NCI-H2107 treated with DMSO at 0.1 percent for 48 hours (cell line): ENCODE results near the gene ALDH3B1.

Source experiments
- DNase-seq: peaks from one replicate; lab custom pipeline; 2025; ENCODE audit not compliant: unreplicated experiment; lab: John Stamatoyannopoulos, UW

ALDH3B1 gene

DNA sequence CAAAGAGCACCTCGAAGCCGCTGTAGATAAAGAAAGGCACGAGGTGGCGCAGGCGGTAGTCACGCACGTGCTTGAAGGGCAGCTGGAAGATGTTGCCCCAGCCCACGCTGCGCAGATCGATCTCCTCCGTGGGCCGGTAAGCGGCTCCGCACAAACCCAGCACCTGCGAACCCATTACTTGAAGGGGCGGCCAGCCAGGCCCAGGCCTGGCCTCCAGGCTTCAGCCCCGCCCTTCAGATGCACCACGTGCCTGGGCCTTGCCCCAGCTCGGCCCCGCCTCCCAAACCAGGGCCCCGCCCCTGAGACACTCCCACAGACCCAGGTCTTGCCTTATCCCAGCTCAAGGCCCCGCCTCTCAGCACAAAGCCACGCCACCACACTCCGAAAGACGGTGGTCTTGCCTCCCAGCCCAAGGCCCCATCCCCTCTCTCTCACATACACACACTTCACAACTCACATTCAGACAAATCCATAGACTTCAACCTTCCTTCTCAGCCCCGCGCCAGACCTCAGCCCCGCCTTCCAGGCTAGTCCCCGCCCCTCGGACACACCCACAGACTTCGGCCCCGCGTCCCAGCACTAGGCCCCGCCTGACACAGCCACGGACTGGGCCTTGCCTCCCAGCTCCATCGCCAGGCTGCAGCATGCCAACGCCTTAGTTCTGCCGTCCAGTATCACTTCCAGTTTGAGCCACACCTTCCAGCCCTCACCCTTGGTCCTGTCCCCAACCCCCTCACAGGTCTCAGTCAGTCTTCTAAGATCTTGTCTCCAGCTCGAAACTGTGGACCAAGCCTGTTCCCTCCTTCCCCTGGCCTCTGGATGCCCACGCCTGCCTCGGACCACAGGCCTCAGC is 13.3 kb upstream of the ALDH3B1 start:
- DNase-seq: no peak

DNA sequence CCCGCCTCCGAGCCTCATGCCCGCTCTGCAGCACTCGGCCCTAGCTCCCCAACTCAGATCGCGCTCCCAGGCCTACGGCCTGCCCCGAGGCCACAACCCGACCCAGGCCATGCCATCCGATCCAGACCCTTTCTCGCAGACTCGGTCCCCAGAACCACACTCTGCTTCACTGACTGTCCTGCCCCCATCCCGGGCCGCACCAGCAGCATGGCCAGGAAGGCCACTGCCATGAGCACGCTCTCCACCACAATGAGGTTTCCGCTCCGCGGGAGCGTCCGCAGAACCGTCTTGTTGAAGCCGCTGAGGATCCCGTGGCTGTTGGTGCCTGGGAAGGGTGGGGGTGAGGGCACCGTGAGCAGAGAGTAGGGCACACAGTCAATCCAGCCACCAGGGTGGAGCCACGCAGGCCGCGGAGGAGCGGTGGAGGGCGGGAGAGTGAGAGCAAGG is 12.6 kb upstream of the ALDH3B1 start:
- no peak for DNase-seq

DNA sequence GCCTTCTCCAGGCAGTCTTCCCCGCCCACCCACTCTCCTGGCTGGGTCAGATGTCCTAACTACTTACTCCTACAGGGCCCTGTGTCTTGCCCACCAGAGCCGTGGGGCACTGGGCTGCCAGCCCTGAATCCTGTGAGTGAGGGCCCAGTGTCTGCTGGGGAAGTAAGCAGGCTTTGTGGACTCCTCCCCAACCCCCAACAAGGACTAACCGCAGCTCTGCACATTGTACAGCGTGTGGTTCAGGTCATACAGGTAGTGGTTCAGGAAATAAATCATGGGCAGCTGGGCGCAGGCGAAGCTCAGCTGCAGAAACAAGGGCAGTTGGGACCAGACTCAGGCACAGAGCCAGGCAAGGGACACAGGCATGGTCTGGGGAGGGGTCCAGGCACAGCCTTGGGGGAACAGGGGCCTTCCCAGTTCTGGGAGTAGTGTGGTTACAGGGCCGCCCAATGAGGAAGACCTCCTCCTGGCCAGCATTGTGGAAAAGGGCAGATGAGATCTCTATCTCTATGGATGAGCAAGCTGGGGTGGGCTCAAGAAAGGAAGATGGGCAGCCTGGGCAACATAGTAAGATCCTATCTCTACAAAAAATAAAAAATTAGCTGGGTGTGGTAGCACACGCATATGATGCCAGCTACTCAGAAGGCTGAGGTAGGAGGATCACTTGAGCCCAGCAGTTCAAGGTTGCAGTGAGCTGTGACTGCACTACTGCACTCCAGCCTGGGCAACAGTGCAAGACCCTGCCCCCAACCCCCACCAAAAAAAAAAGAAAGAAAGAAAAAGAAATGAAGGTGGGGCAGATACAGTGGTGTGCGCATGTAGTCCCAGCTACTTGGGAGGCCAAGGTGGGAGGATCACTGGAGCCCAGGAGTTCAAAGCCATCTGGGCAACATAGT is 11.7 kb upstream of the ALDH3B1 start:
- DNase-seq: no peak

DNA sequence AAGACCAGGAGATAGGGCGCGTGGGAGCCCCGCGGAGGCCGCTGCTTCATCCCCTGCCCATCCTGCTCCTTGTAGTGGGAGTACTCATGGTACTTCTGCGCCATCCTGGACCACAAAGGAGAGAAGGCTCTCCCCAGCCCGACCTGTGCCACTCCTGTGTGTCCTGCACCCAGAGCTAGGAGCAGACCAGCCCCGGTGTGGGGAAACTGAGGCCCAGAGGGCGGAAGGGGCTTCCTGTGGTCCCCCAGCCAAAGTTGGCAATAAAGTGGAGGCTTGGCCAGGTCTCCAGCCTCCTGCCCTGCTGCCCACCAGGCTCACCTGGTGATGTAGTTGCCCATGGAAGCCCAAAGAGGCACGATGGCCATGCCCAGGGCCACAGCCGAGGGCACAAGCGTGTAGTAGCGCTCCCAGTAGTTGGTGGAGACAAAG is 10.9 kb upstream of the ALDH3B1 start:
- DNase-seq: no peak

DNA sequence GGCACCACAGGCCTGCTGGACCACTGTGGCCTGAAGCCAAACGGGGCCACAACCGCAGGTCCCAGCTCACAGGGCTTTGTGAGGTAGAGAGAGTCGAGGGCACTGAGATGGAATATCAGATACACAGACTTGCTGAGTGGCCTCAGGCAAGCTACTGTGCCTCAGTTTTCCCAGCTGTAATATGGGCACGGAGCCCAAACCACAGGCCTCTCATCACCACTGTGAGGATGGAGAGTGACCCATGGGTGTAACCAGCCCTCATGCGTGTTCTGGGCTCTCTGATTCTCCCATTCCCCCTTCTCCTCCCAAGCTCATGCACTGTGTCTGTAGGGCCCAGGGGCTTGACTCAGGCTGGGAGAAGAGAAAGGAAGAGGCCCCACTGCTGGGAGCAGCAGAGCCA is 10.4 kb upstream of the ALDH3B1 start:
- DNase-seq: no peak

DNA sequence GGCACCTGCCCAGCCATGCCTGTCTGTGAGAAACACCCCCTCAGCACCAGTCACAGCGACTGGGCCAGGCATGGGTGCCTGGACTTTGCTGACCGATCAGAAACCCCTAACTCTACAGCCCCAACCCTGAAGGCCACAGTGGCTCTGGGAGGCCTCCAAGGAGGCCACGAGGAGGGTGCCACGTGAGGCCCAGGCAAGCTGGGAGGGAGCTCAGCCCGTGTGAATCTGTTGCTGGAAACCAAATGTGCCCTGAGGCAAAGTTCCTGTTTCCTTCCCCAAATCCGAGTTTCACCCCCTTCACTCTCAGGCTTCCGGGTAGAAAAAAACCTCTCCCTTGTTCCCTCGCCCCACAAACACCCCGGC is 7.6 kb upstream of the ALDH3B1 start:
- DNase-seq: no peak

DNA sequence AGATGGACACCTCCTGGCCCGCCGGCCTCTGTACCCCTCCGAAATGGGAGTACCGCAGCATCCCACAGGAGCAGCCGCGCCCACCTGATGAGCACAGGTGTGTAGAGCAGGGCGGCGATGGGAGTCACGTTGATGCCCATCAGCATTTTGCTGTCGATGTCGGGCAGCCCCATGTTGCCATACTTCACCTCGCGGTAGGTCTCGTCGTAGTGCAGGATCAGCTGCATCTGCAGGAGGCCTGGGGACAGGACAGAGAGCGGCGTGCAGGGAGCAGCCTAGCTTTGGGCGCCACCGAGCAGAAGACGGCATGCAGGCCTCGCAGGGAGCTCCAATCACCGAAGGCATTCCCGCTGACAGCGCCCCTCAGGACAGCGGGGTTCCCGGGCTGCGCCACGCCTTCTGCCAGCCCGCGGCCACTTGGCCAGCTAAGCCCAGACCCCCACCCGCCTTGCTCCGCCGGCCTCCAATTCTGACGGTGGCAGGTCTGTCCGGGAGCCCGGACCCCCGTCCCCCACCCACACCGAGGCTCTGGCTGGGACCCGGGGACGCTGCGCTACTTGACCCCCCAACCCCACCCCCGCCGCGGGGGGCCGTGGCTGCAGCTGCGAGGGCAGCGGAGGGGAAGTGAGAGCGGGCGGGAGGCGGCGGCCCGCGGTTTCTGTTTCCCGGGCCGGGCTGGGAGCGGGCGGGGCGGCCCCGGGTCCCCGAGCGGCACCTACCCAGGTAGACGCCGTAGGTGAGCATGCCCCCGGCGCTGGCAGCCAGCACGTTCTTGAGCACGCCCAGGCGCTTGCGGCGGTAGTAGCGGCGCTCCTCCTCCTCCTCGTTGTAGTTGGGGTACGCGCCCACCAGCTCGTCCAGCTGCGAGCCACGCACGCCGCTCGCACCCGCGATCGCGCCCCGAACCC is 6.9 kb upstream of the ALDH3B1 start:
- DNase-seq: no peak

DNA sequence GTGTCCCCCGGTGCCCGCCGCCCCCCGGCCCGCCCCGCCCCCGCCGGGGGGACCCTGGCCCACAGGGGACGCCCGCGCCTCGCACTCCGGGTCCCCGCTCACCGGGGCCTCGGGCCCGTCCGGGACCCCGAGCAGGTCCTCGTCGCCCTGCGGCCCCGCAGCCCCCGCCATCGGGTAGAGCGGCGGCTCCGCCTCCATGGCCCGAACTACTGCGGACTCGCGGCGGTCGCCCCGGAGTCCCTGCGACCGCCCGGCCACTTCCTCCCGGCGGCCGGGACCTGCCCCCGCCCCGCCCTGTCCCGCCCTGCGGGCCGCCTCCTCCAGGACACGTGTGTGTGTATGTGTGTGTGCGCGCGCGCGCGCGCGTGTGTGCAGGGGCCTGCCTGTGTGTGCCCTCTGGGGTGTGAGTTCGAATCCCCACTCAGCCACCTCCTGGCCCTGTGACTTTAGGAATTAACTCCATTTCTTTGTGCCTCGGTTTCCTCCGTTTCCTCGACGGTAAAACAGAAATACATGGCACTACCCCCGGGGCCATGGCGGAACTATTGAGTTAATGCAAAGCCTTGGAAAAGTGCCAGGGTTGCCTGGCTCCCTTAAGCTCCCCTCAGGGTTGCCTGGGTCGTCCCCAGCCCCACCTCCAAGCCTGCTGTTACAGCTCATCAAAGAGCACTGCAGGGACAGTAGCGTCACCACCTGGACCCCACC is 6.1 kb upstream of the ALDH3B1 start, which contains the start of gene UNC93B1:
UNC93B1 (minus strand) TSS at position 252 of the 705 bp plus-strand sequence; CDS start at position 198, 54 bp downstream.
- DNase-seq: no peak

DNA sequence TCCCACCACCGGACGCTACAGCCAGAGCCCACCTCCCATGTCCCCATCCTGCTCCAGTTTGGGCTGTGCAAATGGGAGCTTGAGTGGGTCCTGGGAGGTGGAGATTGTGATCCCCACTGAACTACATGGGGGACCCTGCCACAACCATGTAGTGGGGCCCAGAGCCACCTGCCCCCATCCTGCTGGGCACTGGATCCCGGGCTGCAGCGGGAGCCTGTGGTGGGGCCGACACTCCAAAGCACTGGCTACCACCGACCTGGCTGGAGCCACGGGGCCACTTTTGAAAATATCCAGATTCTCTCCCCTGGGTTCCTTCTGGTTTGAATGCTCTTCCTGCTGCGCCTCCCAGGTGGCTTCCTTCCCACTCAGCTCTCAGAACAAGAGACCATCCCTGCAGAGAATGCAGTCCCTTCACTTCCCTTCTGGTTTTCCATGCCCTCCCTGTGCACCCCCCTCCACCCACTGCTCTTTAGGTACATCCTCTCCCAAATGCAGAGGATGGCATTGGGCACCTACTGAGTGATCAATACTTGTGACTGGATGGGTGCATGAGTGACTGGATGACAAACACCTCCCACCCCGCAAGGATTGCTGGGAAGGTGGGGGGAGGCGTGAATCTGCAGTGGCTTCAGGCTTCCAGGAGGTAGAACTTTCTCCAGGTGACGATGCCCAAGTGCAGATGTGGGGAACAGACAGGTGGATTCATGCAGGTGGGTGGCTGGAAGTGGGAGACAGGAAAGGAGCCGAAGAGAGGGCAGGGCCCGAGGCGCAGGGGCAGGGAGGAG is 5.4 kb upstream of the ALDH3B1 start:
- no peak for DNase-seq

DNA sequence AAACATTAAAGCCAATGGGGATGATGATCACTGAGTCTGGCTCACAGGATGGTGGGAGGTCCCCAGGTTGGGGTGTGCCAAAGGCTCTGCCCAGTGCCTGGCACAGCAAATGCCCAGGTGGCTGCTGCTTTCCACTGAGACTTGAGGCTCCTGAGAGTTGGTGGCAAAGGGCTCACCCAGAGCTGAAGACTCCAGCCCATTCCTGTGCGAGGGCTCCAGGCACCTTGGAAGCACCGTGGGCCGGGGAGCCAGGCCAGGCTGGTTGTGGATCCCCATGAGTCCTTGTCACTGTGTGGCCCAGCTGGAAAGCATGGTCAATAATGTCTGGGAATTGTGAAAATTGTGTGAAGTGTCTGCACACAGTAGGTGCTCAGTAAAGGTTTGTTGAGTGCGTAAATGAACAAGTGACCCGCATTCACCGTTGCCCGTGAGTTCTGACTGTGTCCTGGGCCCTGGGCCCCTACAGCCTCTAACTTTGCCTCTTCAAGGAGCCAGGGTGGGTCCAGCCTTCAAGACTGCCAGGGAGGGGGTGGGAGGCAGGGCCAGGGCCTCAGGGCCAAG is 3.4 kb upstream of the ALDH3B1 start:
- DNase-seq: no peak

DNA sequence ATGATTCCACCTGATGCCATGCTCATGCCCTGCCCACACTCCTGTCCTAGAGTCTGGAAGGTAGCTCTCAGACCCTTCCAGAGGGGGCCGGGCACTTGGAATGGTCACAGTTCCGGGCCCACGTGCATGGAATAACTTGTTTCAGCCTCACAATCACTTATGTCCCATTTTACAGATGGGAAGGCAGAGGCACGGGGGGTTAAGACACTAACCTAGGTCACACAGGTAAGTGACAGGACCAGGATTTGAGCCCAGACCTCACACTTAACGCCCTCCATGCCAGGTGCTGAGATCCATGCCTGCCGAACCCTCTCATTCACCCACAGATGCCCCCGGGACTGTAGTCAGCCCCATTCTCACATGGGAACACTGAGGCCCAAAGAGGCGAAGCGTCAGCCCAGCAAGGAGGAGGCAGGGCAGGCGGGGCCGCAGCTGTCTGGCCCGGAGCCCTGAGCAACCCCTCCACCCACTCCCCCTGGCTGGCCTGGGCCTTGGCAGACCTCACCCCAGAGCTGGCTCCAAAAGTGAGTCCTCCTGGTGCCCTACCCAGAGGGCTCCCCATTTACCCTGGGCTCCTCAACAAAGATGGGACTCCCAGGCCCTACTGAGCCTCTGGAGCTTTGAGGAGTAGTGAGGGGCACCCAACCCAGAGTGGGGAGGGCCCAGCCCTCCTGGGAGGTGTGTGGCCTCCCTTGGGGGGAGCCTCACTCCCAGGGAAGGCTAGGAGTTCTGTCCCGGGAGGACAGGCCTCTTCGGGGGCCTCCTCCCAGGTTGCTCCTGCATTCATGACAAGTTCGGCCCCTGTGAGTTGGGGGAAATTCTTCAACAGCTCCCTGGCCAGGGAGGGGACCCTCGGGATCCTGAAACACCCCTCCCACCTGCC is 2.4 kb upstream of the ALDH3B1 start:
- DNase-seq: no peak

DNA sequence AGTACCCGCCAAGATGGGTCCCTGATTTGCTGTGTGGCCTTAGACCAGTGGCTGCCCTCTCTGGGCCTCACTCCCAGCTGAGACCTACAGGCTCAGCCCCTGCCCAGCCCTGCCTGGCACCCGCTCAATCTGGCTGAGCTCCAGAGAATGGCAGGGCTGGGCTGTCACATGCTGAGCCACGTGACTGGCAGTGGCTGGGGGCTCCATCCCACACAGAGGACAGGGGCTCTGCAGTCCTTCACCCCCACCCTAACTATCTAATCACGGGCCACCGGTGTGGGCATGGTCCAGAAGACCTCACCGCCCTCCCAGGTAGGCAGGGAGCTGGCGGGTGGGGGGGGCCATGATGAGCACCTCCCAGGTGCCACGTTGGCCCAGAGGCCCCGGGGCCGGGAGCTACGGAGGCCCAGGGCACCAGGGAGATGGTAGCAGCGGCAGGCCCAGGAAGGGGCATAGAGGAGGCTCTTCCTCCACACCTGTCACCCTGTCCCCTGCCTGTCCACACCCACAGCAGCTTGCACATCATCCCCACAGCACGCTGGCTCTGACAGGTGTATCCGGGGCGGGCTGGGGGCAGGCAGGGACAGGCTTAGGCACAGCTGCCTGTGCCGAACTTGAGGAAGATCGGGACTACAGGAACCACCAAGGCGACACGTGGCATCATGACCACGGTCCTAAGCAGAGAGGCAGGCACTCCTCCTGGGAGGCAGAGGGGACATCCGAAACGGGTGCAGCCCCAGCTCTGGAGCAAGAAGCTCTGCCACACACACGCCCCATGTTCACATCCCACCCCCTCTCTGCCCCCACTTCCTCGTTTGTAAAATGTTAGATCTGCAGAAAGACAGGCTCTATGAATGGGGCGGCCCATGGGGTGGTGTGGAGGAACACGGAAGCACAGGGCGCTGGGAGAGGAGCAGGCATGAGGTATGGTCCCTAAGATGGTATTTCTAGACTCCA is 1.5 kb upstream of the ALDH3B1 start:
- DNase-seq: no peak

DNA sequence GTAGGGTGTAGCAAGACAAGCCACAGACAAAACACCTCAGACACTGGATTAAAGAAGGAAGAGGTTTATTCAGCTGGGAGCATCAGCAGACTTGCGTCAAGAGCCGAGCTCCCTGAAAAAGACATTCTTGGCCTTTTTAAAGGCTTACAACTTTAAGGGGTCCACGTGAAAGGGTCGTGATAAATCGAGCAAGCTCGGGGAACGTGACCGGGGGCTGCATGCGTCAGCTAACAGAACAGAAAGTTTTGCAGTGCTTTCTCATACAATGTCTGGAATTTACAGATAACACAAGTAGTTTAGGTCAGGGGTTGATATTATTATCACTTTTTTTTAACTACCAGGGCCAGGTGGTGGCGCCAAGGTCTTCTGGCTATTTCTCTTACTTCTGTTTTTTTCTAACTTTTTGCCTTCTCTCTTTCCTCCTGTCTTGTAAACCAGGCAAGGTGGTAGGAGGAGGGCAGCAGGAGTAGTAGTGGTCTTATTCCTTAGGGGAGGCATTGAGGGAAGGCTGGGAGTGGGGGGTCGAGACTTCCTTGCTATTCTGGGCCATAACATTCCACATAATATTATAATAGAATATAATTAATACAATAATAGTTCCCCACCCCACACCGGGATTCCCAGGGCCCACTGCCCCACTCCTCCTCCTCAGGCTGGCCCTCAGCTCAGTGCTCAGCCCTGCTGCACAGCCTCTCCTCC is 587 bp upstream of the ALDH3B1 start:
- no peak for DNase-seq

DNA sequence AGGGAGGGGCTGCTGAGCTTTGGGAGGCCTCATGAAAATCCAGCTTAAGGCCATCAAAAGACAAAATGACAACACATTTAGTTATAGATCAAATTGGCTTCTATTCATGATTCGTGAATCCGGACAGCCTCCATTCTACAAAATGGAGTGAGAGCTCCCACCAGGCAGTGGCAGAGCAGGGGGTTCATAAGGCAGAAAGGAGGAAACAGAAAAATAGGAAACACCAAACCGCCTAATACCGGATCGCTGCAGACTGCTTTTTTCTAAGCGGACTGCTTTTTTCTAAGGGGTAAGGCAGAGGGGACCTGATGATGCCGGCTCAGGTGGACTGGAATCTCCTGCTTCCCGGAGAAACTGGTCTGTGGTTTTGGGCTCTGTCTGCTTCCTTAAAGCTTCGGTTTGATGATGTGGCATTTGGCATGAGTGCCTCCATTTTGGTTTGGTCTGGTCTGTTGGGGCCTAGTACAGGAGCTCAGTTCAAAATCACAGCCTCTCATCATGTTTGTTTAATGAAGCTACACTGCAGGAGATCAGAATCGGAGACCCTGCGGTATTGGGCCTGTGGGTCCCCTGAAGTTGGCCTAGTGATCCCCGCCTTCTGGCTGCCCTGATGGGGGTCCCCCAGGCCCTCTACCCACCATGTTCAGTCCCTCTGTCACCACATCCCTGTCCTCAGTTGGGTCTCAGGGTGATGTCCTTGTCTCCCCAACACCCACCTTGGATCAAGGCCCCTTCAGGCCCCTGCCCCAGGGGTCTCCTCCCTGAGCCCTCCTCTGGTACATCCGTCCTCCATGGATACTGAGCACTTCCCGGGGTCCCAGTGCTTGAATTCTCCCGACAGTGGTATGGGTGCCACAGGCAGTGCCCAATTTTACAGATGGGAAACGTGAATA is 1.2 kb downstream of the ALDH3B1 start:
- DNase-seq: no peak

DNA sequence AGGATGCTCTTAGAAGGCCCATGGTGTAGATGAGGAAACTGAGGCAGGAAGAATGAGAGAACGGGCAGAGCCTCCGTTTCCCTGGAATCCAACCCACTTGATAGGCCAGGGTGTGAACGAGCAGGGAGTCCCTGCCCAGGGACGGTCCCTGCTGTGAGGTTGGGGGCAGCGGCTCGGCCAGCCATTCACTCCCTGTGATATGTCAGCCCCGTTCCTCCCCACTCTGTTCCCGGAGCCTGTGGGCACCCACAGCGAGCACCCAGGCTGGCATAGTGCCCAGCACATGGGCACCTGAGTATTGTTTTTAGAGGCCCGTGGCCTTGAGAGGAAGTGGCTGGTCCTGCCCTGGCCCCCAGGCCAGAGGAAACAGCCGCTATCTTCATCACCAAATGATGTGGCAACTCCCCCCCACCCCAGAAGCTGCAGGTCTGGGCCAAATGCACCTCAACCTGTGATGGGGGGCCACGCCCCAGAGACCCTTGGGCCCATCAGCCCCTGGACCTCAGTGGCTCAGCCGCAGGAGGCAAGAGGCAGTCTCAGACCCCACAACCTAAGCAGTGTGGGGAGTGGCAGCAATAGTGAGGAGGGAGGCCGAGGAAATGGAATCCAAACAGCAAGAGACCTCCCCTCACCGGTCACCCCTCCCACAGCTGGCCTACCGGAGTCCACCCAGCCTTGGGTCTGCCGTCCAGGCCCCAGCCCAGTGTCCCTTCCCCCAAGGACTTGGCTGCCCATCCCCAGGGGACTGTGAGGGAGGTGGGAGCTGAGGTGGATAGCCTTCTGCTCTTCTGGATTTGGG is 2.1 kb downstream of the ALDH3B1 start:
- DNase-seq: no peak
